Kidney (tissue), 14 donors: ENCODE results near the gene TNNI3K. TPM values are rescaled to one million over a fixed set of nuclear protein-coding genes. Genes with fewer than 3 reads are reported as not detected.

ENCODE experiments used
- DNase-seq, 5 donors: peaks; one replicate each; pipeline ENCODE4 v3.0.0-alpha.2; 2013 to 2020
- FAIRE-seq: peaks from 2 replicates; lab custom pipeline; 2012; peaks lifted over from hg19 to GRCh38; lab: Jason Lieb, UNC
- H3K27ac ChIP-seq, 2 donors: one replicate each; pipeline ENCODE4 v1.7.0; 2013; ENCODE audit warnings: low read depth in 2 of 2, low read length in 2 of 2, inconsistent platforms in 1 of 2
- H3K27me3 ChIP-seq: one replicate; pipeline ENCODE4 v1.7.1; 2013; ENCODE audit warnings: low read length, inconsistent platforms; ENCODE audit not compliant: control insufficient read depth, insufficient read depth
- H3K36me3 ChIP-seq, 3 donors: one replicate each; pipeline versions ENCODE4 v1.7.0 to v1.7.1; 2013; ENCODE audit warnings: low read length in 3 of 3, control low read depth in 1 of 3, inconsistent platforms in 1 of 3; ENCODE audit not compliant: insufficient read depth in 3 of 3, control insufficient read depth in 2 of 3
- H3K4me1 ChIP-seq, 3 donors: one replicate each; pipeline versions ENCODE4 v1.7.0 to v1.7.1; 2013; ENCODE audit warnings: low read length in 3 of 3, inconsistent platforms in 1 of 3, low read depth in 1 of 3; ENCODE audit not compliant: control insufficient read depth in 2 of 3, insufficient read depth in 2 of 3
- H3K4me3 ChIP-seq, 3 donors: one replicate each; pipeline versions ENCODE4 v1.7.0 to v1.8.1; 2013; ENCODE audit warnings: low read length in 3 of 3, control low read depth in 1 of 3, inconsistent platforms in 1 of 3
- H3K9ac ChIP-seq, 3 donors: one replicate each; pipeline versions ENCODE4 v1.7.0 to v1.7.1; 2013; ENCODE audit warnings: low read length in 3 of 3, control low read depth in 1 of 3, inconsistent platforms in 1 of 3
- H3K9me3 ChIP-seq, 3 donors: one replicate each; pipeline versions ENCODE4 v1.7.0 to v1.7.1; 2013; ENCODE audit warnings: low read length in 3 of 3, control low read depth in 1 of 3, inconsistent platforms in 1 of 3; ENCODE audit not compliant: control insufficient read depth in 2 of 3, insufficient read depth in 1 of 3
- intact Hi-C: fragments of 100-400 bp; cut with DNase I; formaldehyde crosslinking; loops from one replicate; pipeline ENCODE4 v1.11.1; 2022
- polyA plus RNA-seq: library from polyadenylated mRNA; stranded (reverse); fragments of 350-450 nt; fragmentation: Illumina TruSeq; extraction: RNeasy Lipid Tissue Mini Kit (QIAGEN cat#74804); gene quantifications from one replicate; pipeline ENCODE4 v1.2.3, GENCODE V29; 2014; ENCODE audit warnings: low read depth, low replicate concordance; ENCODE audit not compliant: insufficient read depth
- total RNA-seq: library from RNA; stranded (reverse); fragmentation: NEBNext Ultra II Directional; extraction: Animal tissue kit (Norgen Biotek cat#: 25700); gene quantifications from one replicate; pipeline ENCODE4 v1.2.1, GENCODE V29; 2021
- TF ChIP-seq, protein P1 (sequence below): IDR thresholded peaks from 3 replicates; pipeline ENCODE4 v1.5.1; 2012; ENCODE audit warnings: mild to moderate bottlenecking, moderate library complexity, borderline replicate concordance; ENCODE audit not compliant: insufficient read depth; ENCODE audit errors: extremely low read depth
- donor health status: control.
- donor health status: control.
- donor health status: control.
- donor health status: control.
- donor health status: control.
- donor health status: DM: yes; HTN: yes; CAD: no.
- donor health status: Normal renal cell carcinoma (clear cell type).

Gene TNNI3K
- total and polyA plus RNA-seq, 2 donors from 2014 or later = 1.4 to 2.2 TPM

DNA sequence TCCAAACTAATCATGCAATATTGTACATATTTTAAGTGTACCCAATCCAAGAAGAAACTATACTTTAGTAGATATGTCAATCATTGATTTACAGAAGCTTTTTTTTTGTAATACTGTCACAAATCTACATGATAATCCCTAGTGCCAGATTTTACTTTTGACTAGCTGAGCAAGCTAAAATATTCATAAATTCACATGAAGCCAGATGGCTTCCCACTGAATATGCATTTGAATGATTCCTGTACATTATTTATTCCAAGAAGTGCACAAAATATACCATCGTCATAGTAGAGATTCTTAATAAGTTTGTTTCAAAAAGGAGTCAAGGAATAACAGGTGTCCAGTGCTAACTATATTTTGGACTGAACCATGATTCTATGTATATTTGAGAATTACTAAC lies 20.0 kb upstream of the TNNI3K start:
- H3K36me3 ChIP-seq = no peaks in the 10 kb centered on the region
- H3K9me3 ChIP-seq = no peaks in the 10 kb centered on the region
- FAIRE-seq (no peak), DNase-seq (no peak)
- H3K9ac ChIP-seq = no peak overlapping the region
- H3K4me3 ChIP-seq = no peak overlapping the region
- H3K27me3 ChIP-seq = no peaks in the 10 kb centered on the region
- TF ChIP-seq, protein P1, sequence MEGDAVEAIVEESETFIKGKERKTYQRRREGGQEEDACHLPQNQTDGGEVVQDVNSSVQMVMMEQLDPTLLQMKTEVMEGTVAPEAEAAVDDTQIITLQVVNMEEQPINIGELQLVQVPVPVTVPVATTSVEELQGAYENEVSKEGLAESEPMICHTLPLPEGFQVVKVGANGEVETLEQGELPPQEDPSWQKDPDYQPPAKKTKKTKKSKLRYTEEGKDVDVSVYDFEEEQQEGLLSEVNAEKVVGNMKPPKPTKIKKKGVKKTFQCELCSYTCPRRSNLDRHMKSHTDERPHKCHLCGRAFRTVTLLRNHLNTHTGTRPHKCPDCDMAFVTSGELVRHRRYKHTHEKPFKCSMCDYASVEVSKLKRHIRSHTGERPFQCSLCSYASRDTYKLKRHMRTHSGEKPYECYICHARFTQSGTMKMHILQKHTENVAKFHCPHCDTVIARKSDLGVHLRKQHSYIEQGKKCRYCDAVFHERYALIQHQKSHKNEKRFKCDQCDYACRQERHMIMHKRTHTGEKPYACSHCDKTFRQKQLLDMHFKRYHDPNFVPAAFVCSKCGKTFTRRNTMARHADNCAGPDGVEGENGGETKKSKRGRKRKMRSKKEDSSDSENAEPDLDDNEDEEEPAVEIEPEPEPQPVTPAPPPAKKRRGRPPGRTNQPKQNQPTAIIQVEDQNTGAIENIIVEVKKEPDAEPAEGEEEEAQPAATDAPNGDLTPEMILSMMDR = no peak
- no peak overlapping the region for H3K27ac ChIP-seq
- H3K4me1 ChIP-seq = no peaks in the 10 kb centered on the region
- intact Hi-C loops = no loop called here

DNA sequence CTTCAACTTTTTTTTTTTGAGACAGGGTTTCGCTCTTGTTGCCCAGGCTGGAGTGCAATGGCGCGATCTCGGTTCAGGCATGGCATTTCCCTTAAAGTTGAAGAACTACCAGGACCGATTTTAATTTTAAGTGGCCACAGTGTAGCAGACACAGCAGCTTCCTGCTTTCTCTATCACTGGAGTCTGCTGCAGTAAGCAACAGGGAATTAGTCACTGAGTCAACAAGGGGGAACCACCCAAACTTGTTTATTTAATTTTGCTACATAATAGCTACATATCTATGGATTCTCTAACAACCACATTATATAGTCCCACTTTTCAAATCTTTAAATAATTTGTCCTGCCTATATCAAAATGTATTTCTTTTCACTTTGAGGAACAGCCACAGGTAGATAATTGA lies 12.5 kb upstream of the TNNI3K start:
- H3K4me3 ChIP-seq = no peak overlapping the region
- no peaks in the 10 kb centered on the region for H3K4me1 ChIP-seq
- no peaks in the 10 kb centered on the region for H3K36me3 ChIP-seq
- no peak for FAIRE-seq
- peaks cover 0 to 6% (median 2%) of the 10 kb centered on the region in 3 donors for H3K9me3 ChIP-seq
- intact Hi-C loops = no loop called here
- TF ChIP-seq, protein P1 = no peak
- no peak for DNase-seq
- no peak overlapping the region for H3K27ac ChIP-seq
- no peaks in the 10 kb centered on the region for H3K27me3 ChIP-seq
- no peak overlapping the region for H3K9ac ChIP-seq

DNA sequence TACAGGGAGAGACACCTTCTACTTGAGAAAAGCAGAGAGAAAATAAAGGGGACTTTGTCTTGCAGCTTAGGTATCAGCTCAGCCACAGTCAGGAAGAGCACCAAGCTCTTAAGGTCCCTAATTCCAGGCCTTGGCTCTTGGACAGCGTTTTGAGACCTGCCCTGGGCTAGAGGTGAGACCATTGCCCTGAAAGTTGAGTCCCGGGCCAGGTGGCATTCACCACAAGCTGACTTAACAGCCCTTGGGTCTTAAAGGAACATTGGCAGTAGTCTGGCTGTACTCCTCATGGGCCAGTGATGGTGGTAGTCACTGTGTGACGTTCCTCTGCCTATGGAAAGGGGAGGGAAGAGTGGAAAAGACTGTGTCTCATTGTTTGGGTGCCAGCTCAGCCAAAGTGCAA lies 11.7 kb upstream of the TNNI3K start:
- no peak overlapping the region for H3K9ac ChIP-seq
- TF ChIP-seq, protein P1 = no peak
- H3K9me3 ChIP-seq = peaks cover 0 to 8% (median 2%) of the 10 kb centered on the region in 3 donors
- H3K4me1 ChIP-seq = no peaks in the 10 kb centered on the region
- intact Hi-C loops = no loop called here
- no peaks in the 10 kb centered on the region for H3K36me3 ChIP-seq
- H3K27me3 ChIP-seq = no peaks in the 10 kb centered on the region
- no peak overlapping the region for H3K4me3 ChIP-seq
- FAIRE-seq (no peak), DNase-seq (no peak)
- H3K27ac ChIP-seq = no peak overlapping the region

DNA sequence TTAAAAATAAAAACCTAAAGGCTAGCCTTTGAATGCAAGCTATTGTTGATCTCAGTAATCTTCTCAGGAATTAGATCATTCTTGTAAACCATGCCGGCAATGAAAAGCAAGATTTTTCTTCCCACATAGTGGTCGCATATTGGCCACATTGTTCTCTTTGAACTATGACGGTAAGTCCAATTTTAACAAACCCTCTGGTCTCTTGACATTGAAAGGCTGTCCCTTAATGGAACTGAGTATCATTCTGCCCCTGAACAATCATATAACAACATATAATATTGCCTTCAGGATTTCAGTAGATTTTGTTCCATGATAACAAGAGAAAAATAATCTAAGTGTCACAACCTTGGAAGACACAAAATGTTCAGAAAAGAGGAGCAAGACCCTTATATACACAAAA lies 1.3 kb downstream of the TNNI3K start:
- no peaks in the 10 kb centered on the region for H3K9me3 ChIP-seq
- FAIRE-seq (no peak), DNase-seq (no peak)
- H3K4me3 ChIP-seq = no peak overlapping the region
- H3K27me3 ChIP-seq = no peaks in the 10 kb centered on the region
- H3K9ac ChIP-seq = no peak overlapping the region
- no peak overlapping the region for H3K27ac ChIP-seq
- intact Hi-C loops = no loop called here
- TF ChIP-seq, protein P1 = no peak
- no peaks in the 10 kb centered on the region for H3K36me3 ChIP-seq
- no peaks in the 10 kb centered on the region for H3K4me1 ChIP-seq
